NCI-H128 (cell line): ENCODE measurements around the gene BTD.
A peak's percentile ranks its signal among the peaks of the same experiment; 100 is the strongest.
"Not testable (repeated sequence)": the region's sequence is repeated elsewhere in the genome, so short reads cannot be mapped to it uniquely, and the experiment has no call there.

Experiments used
- DNase-seq: peaks from one replicate; lab custom pipeline; 2025; ENCODE audit not compliant: unreplicated experiment; lab: John Stamatoyannopoulos, UW

BTD gene

GRCh38 chr3:15602146-15602536, 596 bp downstream of the BTD start:
- no peak for DNase-seq

DNA sequence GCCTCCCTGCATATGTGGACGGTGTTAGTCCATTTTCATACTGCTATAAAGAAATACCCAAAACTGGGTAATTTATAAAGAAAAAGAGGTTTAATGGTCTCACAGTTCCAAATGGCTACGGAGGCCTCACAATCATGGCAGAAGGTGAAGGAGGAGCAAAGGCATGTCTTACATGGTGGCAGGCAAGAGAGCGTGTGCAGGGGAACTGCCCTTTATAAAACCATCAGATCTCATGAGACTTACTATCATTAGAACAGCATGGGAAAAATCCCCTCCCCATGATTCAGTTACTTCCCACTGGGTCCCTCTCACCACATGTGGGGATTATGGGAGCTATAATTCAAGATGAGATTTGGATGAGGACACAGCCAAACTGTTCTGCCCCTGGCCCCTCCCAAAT, 1.3 kb downstream of the BTD start:
- not testable (repeated sequence) for DNase-seq

GRCh38 chr3:15604584-15604983, 3.0 kb downstream of the BTD start:
- not testable (repeated sequence) for DNase-seq

DNA sequence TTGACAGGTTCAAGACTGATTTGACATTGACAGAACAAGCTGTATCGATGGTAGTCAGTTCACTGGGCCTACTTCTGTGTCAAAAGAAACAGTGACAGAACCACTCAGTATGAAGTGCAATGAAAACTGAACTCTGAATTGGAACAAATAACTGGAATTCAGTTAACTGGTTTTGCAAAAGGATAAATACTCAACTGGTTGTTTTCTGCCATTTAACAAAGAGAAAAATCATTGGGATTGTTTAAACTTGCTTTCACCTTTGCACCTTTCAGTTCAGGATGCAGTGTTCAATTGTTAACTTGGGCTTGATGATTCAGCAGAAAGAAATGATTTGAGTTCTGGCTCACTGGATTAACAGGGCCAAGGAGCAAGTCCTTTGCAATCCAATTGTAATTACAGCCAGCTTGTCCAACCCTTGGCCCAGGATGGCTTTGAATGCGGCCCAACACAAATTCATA, 4.9 kb downstream of the BTD start:
- no peak for DNase-seq

DNA sequence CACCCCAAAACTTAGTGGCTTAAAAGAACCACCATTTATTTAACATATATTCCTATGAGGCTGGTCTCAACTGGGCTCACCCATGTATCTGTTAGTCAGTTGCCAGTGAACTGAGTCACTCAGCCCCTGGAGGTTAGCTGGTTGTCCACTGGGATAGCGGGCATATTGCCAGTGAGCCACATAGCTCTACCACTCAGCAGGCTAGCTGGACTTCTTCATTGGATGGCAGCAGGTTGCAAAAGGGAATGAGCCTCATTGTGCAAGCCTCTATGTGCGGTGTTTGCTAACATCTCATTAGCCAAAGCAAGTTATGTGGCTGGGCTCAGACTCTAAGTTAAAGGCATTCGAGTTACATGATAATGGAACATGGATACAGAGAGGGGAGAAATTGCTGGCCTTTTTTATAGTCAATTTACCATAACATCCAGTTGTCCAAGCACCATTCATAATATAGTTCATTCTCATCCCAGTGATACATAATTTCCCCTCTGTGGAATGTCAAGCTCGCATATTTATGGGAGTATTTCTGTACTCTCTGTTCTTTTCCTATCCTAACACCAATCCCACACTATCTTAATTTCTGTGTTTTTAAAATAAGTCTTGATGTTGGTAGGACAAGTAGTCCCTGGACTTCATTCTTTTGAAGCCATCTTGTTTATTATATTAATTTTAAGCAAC, 8.7 kb downstream of the BTD start:
- no peak for DNase-seq

DNA sequence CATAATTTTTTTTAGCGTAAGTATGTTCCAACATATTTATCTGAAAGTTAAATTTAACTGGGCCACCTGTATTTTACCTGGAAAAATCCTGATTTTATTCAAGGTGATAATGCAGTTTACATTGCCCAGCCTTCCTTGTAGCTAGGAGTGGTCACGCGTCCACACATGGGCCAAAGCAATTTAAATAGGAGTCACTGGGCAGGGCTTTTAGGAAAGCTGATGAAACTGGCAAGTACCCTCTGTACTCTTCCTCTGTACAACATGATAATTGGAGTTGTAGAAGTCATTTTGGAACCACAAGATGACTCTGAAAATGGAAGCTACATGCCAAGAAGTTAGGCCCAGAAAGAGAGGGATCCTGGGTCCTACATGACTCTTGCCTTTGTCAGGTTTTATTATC, 9.5 kb downstream of the BTD start:
- no peak for DNase-seq

- DNase-seq: no peak
Measured at GRCh38 chr3:15612001-15612400, 10.5 kb downstream of the BTD start.

GRCh38 chr3:15614958-15615357, 13.4 kb downstream of the BTD start:
- DNase-seq: no peak

GRCh38 chr3:15616053-15616452, 14.5 kb downstream of the BTD start:
- no peak for DNase-seq

GRCh38 chr3:15619659-15620464, 18.3 kb downstream of the BTD start:
- DNase-seq: not testable (repeated sequence)

DNA sequence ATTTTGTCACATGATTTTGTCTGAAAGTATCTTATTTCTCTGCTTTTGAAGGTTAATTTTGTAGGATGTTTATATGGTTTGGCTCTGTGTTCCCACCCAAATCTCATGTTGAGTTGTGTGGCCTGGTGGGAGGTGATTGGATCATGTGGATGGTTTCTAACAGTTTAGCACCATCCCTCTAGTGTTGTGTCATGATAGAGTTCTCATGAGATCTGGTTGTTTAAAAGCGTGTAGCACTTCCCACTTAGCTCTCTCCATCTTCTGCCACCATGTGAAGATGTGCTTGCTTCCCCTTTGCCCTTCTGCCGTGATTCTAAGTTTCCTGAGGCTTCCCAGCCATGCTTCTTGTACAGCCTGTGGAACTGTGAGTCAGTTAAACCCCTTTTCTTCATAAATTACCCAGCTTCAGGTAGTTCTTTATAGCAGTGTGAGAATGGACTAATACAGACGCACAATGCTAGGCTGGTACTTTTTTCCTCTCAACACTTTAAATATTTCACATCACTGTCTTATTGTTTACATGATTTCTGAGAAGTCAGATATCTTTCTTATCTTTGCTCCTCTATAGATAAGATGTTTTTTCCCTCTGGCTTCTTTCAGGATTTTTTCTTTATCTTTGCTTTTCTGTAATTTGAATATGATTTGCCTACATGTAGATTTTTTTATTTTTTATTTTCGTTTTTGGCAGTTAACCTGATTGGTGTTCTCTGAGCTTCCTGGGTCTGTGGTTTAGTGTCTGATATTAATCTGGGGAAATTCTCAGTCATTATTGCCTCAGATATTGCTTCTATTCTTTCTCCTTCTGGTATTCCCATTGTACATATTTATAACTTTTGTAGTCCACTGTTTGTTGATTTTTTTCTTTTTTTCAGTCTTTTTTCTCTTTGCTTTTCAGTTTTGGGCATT, 22.2 kb downstream of the BTD start:
- DNase-seq: no peak

DNA sequence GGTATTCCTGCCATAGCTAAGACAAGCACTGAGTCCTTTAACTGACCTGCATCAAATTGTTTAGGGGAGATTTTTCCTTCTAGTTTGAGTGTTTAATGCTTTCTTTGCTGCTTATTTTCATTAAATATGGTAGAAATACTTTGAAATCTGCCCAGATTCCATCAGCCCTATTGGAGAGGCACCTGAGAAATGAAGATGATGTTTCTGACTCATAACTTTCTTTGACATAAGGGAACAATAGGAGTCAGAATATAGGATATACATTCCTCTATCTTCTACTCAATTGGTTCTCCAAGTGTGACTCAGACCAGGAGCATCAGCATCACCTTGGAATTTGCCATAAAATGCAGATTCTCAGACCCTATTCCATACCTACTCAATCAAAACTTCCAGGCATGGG, 27.4 kb downstream of the BTD start:
- no peak for DNase-seq

DNA sequence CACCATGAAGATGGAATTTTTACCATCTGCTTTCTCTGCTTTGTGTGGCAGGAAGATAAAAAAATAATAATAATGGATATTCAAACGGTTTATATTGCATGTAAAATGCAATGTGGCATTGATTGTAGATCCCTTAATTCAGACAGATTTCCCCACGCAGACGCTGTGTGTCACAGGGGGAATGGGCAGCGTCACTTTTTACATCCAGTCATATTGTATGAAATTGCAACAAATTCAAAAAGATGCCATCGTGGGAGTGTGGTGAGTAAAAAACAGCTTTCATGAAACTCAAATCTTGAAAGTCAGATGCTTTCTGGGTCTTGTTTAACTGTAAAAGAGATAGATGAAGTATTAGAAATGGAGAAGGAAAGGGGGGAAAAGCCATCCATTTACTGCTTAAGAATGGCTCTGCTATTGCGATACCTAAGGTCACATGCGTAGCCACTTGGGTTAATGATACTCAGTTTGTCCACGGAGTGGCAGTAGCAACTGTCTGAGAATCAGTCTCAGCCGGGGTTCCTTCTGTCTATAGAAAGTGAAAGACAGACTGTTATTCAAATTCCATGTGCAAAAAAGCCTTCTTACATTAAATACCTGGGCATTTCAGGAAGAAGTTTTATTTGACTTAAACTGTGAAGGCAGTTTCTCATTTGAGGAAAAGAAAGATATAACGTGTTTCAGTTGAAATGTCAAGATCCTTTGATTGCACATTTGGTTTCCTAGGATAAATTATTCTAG, 28.5 kb downstream of the BTD start:
- DNase-seq: no peak

DNA sequence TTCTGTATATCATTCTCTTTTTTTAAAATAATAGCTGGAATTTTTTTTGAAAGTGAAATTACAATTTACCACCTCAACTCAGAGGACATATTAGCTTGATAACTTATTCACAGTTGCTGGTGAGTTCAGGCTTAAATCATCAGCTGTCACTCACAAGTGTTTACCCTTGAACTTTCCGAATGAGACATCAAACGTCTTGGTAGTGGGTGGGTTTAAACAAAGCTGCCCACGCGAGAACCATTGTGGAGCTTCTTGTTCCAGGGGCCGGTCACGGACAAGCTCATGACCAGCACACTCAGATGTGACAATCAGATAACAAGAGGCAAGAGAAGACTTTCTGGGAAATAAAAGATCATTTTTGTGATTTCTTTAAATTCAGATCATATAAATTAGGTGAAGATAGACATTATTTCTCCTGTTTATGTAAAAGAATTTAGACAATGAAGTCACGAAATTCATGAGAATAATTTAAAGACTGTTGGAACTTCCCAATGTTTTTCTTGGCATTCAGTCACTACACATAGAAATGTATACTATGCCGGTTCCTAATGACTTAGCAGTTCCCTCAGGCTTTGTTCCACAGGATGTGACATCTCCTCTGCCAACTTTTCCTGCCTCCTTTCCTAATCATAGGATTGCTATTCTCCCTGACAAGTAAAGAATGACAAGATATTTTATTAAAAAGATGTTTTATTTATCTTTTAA, 29.3 kb downstream of the BTD start:
- no peak for DNase-seq

DNA sequence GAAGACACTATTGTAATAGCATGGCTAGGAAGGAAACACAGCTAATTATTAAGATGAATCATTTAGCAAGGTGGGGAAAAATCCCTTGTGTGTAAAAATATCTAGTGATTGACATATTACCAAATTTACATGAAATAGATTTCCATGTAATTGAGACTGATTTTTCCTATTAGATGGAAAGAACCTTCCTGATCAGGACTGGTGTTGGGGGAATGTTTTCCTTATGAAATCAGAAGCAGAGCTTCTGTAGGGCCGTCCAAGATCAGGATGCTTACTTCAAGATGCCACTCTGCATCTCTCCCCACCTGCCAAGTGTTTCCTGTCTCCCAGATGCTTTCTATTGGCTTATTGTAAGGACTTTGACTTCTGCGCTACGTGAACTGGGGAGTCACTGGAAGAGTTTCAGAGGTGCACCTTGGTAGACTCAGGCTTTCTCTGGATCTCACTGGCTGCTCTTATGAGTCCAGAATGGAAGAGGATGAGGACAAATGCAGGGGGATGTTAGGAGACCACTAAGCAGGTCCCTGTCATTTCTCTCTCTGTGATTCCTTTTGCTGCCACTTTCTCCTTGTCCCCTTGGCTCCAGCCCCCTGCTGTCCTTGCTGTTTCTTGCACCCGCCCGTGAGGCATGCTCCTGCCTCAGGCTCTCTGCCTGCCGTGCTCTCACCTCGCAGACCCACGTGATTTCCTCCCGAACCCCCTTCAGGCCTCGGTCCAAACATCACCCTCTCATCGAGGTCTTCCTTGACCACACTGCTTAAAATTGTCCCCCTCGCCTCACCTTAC, 30.1 kb downstream of the BTD start:
- DNase-seq: no peak

GRCh38 chr3:15632212-15632580, 30.7 kb downstream of the BTD start:
- no peak for DNase-seq

DNA sequence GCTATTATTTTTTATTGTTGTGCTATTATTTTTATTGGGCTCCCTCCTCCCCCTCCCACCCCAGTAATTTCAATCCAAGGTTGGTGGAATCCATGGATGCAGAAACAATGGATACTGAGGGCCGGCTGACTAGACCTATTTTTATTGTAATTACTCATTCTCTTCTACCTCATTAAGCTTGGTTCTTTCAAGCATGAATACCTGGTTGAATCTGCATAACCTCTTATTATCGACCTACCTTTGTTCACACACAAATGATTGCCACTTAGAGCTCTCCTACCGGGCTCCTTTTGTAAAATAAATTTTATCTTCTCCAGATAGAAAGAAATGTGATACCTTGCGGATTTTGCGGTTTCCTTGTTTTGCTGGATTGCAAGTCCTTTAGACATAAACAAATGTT, 31.6 kb downstream of the BTD start:
- DNase-seq: peak; percentile 53

DNA sequence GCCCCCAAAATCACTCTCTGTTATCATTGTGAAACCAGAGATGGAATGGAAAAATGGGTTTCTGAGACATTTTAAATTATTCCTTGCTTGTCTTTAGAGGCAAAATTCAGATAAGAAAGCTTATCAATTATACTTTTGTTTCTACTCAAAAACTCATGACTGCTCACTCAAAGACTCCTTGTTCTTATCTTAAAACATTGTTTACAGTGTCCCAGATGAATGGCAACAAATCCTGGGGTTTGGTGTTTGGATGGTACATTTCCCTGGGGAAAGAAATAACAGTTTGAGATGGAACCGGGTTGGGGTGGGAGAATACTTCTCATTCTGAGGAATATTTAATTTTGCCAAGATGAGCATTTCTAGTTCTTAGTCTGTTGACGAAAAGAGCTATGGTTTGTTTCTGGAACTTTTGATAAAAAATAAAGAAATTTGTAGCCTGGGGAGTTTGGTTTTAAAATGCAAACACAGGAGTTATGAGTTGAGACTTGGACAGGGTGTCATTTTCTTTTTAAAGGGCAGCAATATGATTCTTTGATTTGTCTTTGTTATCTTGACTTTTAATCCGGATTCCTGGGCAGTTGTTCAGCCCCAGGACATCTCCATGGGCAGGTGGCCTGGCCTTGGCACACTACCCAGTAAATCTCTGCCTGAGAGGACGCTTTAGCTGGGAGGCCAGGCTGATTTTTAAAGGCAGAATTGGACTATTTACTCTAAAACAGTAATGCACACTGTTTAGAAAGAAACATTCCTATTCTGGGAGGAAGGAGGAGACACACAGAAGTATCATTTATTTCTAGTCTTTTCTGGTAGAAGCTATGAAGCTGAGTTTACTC, 32.4 kb downstream of the BTD start:
- DNase-seq: no peak

DNA sequence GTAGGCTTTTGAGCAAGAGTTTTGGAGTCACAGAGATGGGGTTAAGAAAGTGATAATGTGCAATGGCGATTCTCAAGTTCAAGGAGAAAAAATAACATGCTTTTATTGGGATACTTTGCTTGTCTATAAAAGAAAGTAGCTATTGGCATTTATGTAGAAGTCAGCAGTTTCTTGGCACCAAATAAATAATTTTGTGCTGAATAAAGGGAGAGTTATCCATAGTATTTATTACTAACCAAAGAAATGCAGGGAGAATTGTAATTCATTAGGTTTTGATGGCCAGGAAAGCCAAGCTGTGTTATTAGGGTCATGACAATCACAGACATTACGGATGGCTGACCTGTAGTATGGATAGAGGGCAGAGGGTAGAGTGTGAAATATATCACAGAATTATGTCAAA, 33.1 kb downstream of the BTD start:
- no peak for DNase-seq
